GM18511 (cell line): ENCODE results near the gene DACT1.
A peak's percentile ranks its signal among the peaks of the same experiment; 100 is the strongest.
"Not testable (repeated sequence)": the region's sequence is repeated elsewhere in the genome, so short reads cannot be mapped to it uniquely, and the experiment has no call there.

Experiments used
- ATAC-seq: cut with Tn5 transposase; IDR thresholded peaks from one replicate; pipeline ENCODE4 v1.9.1; 2021; ENCODE audit warnings: mild to moderate bottlenecking, moderate library complexity; ENCODE audit not compliant: unreplicated experiment

Gene DACT1, protein sequence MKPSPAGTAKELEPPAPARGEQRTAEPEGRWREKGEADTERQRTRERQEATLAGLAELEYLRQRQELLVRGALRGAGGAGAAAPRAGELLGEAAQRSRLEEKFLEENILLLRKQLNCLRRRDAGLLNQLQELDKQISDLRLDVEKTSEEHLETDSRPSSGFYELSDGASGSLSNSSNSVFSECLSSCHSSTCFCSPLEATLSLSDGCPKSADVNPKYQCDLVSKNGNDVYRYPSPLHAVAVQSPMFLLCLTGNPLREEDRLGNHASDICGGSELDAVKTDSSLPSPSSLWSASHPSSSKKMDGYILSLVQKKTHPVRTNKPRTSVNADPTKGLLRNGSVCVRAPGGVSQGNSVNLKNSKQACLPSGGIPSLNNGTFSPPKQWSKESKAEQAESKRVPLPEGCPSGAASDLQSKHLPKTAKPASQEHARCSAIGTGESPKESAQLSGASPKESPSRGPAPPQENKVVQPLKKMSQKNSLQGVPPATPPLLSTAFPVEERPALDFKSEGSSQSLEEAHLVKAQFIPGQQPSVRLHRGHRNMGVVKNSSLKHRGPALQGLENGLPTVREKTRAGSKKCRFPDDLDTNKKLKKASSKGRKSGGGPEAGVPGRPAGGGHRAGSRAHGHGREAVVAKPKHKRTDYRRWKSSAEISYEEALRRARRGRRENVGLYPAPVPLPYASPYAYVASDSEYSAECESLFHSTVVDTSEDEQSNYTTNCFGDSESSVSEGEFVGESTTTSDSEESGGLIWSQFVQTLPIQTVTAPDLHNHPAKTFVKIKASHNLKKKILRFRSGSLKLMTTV

DNA sequence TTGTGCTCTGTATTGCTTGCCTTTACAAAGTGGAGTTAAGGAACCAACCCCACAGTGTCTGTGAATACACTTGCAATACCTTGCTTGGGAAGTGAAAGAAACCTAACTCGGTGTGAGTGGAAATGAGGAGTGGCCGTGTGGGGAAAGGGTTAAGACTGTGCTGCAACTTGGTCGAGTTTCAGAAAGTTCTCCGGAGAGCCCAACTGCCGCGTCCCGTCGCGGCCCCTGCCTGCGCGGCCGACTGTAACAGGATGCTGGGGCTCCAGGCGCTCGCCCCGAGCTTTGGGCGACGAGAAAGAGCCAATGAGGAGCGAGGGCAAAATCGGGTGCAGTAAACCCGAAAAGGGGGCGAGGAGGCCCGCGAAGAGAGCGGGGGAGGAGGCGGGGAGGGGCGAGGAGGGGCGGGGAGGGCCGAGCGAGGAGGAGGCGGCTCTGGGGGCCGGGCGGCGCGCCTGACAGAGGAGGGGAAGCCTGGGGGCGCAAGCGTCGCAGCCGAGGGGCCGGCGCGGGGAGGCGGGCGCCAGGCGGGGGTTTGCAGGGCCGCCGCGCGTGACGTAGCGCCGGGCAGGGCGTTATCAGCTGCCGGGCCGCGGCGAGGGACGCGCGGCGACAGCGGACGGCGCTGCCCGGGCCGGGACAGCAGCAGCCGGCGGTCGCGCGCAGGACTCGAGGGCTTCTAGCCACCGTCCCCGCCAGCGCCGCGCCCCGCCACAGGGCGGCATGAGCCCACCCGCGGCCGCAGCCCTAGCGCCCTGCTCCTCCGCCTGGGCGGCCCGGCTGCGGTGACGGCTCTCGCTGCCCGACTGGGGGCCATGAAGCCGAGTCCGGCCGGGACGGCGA lies at the start of gene DACT1:
TSS of gene DACT1 (plus strand) at position 572 of the 840 bp plus-strand sequence. CDS start at position 813, 241 bp downstream.
- ATAC-seq, result peak; percentile 65

DNA sequence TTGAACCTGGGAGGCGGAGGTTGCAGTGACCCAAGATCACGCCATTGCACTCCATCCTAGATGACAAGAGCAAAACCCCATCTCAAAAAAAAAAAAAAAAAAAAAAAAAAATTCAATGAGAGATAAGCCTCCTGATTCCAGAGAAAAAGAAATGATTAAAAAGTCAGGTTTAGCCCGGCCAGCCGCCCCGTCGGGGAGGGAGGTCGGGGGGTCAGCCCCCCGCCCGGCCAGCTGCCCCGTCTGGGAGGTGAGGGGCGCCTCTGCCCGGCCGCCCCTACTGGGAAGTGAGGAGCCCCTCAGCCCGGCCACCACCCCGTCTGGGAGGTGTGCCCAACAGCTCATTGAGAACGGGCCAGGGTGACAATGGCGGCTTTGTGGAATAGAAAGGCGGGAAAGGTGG lies 49.4 kb upstream of the DACT1 start:
- ATAC-seq, result not testable (repeated sequence)

DNA sequence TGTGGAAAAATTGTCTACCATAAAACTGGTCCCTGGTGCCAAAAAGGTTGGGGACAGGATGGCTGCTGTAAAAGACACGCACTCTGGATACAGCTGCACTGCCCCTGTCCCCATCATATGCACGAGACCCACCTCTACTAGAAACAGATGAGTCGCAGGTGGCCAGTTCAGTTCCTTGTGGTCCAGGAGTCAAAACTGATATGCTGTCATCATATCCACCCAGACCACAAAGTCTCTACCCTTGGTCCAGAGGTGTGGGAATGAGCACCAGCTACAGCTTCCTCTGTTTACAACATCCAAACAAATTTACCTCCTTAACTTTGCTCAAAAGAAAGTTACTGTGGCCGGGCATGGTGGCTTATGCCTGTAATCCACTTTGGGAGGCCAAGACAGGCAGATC lies 43.8 kb upstream of the DACT1 start:
- no peak for ATAC-seq

DNA sequence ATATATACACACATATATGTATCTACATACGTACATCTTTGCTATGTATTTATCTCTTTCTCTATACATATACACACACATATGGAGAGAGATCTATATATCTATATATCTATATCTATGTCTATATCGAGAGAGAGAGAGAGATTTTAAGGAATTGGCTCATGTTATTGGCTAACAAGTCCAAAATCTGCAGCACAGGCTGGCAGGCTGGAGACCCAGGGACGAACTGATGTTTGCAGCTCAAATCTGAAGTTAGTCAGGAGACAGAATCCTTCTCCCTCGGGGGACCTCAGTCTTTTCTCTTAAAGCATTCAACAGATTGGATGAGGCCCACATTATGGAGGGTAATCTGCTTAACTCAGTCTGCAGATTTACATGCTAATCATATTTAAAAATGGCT lies 40.7 kb upstream of the DACT1 start:
- ATAC-seq, result no peak

DNA sequence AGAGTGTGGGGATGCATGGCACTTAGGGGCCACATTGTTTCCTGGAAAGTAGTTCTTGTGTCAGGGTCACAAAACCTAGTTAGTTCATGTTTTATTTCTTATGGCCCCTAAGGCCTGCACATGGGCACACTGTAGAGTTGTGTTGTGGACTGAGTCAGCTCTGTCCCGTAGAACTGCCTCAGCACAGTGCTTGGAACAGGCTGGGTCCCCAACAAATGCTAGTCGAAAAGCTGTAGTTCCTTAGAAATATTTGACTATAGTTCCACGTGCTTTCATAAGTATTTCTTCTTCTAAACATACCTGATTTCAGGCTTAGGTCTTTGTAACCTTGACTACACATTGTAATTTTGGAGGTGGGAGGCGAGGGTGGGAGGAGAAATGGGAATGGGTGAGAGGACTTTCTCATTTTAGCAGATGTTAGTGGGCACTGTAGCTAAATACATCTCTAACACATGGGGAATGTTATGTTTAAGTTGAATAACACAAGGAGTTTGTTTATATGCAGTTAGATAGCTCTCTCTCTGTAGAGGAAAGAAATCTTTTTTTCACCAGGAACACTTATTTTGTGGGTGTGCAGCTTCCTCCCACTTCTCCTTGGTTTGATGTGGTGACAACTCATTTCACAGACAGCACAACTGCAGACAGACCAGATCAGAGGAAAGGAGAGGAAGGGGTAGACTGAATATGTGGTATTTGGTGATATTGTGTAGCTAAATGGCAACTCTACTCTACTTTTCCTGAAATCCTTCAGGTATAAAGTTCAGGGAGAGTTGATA lies 39.5 kb upstream of the DACT1 start:
- no peak for ATAC-seq

DNA sequence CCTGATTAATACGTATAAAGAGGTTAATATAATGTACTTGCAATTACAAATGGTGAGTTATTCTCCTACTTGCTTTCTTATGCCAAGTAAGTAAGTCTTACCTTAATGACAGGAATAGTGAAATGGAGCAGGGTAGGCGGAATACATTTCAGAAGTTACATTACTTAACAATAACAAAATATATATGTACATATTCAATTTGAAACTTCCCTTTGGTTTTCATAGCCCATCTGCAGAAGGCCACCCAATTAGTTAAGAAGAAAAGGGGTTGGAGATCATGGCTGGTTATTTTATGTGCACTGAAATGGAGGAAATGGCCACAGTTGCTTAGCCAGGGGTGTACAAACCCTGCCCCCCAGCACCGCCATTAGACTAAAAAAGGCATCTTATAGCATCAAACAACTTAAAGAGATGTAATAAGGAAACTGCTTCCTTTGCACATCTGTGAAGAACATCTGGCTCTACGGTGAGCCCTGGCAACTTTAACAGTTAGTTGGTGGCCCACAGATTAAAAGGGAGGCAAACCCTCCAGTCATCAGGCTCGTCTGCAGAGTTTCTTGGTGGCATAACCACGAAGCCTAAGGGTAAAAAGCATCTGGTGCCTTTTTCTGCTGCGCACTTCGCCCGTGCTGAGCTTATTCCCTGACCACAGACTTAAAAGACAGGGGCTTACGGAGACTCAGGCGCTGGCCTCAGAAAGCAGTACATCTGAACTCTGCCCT lies 38.8 kb upstream of the DACT1 start:
- ATAC-seq, result no peak

DNA sequence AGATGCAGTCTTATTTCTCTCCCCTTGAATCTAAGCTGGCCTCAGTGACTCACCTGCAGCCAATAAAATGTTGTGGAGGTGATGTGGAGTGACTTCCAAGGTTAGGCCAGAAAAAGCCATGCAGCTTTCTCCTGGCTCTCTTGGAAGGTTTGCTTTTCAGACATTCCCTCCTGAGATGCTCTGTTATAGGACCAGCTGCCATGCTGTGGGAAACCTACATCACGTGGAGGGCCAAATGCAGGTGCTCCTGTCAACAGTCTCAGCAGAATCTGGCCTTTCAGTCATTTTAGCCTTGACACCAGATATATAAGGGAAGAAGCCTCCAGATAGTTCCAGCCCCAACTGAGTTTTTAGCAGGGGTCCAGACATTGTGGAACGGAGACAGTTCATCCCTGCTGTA lies 38.1 kb upstream of the DACT1 start:
- ATAC-seq, result no peak

DNA sequence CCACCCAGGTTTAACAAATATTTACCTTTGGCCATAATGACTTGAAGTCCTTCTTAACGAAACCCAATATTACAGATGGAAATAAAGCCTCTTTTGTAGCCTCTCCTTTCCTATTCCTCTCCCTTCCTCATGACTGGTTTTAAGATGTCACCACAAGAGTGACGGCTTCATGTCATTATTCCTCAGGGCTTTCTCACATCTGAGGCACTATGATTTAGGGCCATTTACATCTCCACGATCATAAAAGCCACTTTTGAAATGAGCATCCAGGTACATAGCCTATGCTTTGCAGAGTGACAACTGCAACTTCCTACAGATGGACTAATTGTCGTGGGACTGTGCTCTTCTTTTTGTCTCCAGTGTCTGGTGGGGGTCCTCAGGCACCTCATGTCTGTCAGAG lies 32.3 kb upstream of the DACT1 start:
- ATAC-seq, result no peak

DNA sequence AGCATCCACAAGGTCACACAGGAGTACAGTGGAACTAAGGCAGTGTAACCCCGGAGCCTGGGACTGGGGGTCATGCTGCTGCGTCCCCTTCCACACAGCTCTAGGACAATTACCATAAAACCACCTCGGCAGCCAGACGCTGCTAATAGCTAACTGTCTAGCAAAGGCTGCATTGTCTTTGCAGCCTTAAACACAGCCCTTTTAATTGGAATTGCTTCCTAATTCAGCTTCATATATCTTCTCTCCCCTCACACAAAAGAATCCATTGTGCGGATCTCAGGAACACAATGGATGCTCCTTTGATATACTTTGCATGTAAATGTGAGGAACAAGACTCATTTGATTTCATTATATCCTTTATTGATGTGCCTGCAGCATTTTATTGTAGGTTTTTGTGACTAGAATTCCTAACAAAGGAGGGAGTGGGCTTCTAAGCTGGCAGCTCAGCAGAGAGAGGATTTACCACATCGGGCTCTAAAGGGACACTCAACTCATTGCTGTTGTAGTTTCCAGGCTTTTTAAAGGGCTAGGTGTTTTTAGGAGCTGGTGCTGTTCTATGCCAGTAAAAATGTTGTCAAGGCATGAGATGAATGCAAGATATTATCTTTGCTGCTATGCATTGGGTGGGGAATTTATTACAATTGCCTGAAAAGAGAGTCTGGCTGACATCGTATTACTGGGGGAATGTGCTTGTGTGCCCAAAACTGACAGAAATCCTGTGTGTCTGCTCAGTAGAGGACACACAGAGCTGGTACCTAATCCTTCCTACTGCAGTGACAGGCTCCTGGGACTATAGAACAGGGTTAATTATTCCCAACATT lies 30.4 kb upstream of the DACT1 start:
- ATAC-seq, result no peak

DNA sequence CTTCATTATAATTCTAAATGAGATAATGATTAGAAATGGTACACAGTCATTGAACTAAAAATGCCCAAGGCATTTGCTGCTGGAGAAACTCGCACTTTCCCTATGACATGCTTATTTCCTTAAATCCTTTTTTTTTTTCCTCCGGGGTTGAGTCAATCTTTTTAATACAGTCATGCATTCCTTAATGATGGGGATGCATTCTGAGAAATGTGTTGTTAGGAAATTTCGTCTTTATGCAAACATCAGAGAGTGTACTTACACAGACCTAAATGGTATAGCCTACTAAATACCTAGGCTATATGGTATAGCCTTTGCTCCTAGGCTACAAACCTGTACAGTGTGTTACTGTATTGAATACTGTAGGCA lies 29.8 kb upstream of the DACT1 start:
- ATAC-seq, result no peak

DNA sequence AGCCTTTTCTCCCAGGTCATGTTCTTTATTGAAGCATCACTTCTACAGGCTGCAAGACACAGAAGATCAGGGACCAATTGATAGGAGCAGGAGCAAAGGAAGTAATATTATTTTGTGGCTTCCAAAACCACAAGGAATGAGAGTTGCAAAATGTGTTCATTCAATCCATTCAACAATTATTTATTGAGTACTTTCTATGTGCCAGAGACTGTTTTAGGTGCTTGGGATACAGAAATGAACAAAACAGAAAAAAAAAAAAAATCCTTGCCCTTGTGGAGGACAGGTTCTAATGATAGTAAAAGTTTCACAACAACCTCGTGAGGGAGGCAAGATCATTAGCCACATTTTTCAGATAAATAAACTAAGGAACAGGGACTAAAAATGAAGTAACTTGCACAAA lies 20.1 kb upstream of the DACT1 start:
- no peak for ATAC-seq

DNA sequence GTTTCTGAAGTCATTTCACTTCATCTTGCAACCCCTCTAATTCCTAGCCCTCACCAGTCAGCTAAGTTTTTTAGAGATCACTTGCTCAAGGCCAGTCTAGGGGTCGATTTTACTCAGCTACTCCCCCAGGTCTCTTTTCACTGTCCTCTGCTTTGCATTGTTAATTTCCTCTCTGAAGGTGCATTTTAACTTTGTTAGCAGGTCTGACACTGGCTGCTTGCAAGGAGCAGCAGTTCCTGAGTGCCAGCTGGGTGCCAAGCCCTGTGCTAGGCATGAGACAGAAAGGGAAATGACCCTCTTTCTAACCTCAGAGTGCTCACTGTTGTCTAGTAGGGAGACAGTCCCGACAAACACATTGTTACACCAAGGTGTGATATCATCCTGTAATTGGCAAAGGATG lies 17.8 kb upstream of the DACT1 start:
- ATAC-seq, result no peak

DNA sequence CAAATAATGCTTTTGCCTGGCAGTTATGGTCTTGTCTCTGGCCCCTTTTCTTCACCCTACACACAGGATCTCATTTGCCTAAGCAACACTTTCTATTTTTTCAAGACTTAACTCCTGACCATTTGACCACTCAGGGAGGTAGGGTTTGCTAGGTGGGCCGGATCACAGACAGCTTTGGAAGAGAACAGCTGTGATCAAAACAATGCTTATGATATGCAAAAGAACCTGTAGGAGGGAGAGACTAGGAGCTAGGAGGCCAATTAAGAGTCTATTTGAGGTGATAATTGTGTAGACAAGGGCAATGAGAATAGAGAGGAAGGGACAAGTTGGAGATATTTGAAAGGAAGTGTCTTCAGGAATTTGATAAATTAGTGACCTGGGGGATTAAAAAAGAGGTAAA lies 12.3 kb upstream of the DACT1 start:
- no peak for ATAC-seq

DNA sequence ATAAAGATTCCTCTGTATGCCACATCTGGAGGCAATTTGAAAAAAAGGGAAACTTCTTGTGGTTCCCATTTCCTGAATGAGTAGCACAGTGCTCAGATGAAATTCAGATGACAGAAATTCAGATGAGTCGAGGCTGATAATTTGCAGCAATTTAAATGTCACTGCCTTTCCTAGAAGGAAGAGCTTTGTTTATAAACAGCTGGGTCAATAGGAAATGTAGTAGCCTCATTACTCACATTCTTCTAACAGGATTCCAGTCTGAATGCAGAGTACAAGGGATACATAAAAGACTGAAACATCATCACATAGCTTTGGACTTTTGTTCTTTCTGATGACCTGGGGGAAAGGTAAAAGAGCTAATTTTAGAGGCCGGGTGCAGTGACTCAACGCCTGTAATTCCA lies 11.3 kb upstream of the DACT1 start:
- ATAC-seq, result no peak

DNA sequence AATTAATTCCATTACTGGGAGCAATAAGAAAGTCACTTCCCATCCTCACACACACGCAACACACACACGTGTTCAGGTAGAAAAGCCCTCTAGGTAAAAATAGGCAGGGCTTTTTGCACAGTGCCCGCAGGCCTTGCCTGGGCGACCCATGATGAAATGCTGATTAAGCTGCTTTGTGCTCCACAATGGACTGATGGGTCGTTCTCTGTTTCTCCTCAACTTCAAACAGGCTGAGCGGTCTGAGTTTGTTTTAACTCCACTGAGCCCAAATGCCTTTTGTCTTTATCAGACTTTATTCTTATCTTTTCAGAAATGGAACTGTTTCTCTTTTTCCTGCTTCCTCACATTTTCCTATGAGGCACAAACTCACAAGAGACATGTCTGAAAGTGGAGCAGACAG lies 9.4 kb upstream of the DACT1 start:
- ATAC-seq, result no peak

DNA sequence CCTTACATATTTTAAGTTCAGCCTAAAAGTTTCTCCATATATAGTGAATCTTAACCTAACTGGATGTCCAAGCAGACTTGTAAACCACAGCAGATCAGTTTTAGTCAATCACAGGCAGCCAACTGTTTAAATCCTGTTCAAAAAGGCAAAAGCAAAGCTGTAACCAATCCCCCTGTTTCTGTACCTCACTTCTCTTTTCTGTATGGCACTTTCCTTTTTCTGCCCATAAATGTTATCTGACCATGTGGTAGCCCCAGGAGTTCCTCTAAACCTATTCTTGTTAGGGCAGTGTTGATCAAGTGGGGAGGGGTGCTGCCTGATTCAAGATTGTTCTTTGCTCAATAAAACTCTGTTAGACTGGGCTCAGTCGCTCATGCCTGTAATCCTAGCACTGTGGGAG lies 8.5 kb upstream of the DACT1 start:
- ATAC-seq, result no peak

DNA sequence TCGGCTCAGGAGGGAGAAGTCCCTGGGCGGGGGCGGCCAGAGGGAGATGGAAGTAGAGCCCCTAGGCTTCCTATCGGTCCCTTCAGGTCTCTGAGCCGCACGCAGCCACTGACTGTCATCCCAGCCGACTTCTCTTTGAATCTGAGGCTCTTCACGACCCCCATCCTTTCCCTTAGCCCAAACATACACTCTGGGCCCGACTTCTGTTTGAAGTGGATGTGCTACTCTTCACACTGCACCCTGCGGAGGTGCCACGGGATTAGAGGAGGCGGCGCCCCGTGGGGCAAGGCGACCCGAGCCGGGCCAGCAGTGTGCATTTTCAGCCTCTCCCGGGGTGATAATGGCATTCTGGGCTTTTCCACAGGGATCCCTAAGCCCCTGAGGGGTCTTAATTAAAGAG lies 6.0 kb upstream of the DACT1 start:
- no peak for ATAC-seq

DNA sequence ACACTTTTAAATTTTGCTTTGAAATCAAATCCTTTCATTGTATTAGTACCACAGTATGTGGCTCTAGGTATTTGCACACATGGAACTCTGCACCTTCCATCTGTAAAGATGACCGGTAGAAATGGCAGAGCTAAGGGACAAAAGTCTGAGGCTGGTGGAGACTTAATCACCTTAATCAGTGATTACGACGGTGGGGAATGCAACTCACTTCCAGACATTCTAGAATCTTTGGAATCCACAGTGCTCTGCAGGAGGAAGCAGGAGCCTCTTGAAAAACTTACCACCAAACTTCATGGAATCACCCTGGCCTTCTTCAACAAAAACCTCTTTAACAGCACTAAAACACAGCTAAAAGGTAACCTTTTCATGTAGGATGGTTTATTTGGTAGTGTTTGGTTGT lies 3.9 kb upstream of the DACT1 start:
- ATAC-seq, result no peak

DNA sequence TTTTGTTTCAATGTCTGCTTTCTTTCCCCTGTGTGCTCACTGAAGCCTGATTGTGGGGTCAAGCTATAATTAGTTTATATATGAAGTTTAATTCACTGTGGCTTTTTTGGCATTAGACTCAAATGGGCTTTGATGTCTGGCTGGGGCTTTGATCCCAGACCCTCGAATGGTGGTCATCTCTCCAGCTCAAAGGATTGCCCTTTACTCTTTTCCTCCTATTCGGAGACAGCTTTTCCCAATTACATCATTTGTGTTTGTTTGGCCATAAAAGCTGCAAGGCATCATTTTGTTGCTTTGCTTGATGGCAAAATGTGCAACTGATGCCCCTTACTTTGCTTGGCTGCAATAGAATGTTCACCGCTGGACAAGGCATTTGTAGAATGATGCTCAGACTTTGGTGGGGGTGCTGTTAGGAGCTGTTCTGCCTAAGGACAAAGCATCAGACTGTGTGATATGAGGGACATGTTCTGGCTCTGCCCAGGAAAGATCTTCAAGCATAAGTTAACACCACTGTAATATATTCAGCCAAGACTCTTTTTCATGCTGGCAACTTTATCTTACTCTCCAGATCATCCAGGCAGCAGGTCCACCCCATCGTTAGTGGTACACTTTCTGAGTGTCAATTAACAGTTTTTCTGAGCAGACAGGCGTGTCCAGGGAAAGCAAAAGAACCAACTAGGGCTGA lies 3.2 kb upstream of the DACT1 start:
- no peak for ATAC-seq
